ENCODE results near the gene KRABD2.

Gene KRABD2

DNA sequence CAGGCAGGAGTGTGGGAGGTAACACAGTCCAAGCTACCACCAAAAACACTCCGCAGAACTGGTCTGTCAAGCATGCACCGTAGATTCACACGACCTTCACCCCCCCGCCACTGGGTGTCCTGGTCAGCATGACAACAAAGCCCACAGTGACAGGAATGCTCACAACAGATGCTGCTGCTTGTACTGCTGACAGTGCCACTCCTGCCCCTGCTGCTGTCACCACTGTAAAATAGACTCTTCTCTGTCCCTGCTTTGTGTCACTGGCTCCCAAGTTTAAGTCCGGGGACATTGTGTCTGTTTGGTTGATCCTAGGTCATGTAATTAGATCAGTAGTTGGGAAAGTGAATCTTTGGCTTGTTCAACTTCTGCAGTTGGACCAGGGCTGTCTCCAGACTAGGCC lies 43.8 kb downstream of the KRABD2 start:
- peaks cover 4 to 5% of the 10 kb centered on the region in 2 experiments for H3K4me1 Mint-ChIP-seq

More for the DNA sequence above, 43.8 kb downstream of the KRABD2 start:
- H3K4me2 ChIP-seq (ENCODE audit: insufficient read depth, insufficient read length, low read length), result no peak overlapping the region
- H3K79me1 ChIP-seq (ENCODE audit: insufficient read depth, low read depth, low read length, poor library complexity, severe bottlenecking), result no peaks in the 10 kb centered on the region
- H3K23me2 ChIP-seq (ENCODE audit: insufficient read length, low read depth, low read length, poor library complexity, severe bottlenecking), result no peaks in the 10 kb centered on the region
- no peak overlapping the region for H4K5ac ChIP-seq (ENCODE audit: insufficient read length, low read depth, low read length)
- H3K4ac ChIP-seq (ENCODE audit: low read depth, low read length), result no peak overlapping the region
- no peak overlapping the region for H3K27ac ChIP-seq (ENCODE audit: insufficient read length, low read depth, low read length)
- H4K8ac ChIP-seq (replicated peaks; ENCODE audit: insufficient read length, low read depth, low read length), result no peak overlapping the region
- Mint-ChIP-seq H3K36me3 (ENCODE audit: insufficient read depth in 1 of 3, low read depth in 3 of 3) (no peaks in the 10 kb centered on the region; a peak in 1 of 7 replicates), H3K9me3 (no peaks in the 10 kb centered on the region), H3K27ac (no peak overlapping the region), H3K4me3 (no peak overlapping the region), H3K27me3 (ENCODE audit: low read depth) (peaks cover 9% of the 10 kb centered on the region)
- no peak overlapping the region for H2BK15ac ChIP-seq (ENCODE audit: low read depth, low read length)
- no peak overlapping the region for H2BK120ac ChIP-seq (ENCODE audit: low read depth, low read length, poor library complexity, severe bottlenecking)
- no peak overlapping the region for H3T11ph ChIP-seq (ENCODE audit: low read length)
- TF ChIP-seq, protein P1, sequence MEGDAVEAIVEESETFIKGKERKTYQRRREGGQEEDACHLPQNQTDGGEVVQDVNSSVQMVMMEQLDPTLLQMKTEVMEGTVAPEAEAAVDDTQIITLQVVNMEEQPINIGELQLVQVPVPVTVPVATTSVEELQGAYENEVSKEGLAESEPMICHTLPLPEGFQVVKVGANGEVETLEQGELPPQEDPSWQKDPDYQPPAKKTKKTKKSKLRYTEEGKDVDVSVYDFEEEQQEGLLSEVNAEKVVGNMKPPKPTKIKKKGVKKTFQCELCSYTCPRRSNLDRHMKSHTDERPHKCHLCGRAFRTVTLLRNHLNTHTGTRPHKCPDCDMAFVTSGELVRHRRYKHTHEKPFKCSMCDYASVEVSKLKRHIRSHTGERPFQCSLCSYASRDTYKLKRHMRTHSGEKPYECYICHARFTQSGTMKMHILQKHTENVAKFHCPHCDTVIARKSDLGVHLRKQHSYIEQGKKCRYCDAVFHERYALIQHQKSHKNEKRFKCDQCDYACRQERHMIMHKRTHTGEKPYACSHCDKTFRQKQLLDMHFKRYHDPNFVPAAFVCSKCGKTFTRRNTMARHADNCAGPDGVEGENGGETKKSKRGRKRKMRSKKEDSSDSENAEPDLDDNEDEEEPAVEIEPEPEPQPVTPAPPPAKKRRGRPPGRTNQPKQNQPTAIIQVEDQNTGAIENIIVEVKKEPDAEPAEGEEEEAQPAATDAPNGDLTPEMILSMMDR (conservative IDR thresholded peaks at IDR 0.05), result no peak
- no peak for DNase-seq
- H3K14ac ChIP-seq (ENCODE audit: insufficient read depth, low read length), result no peak overlapping the region
- H3K9me3 ChIP-seq (ENCODE audit: control insufficient read depth, low read depth, low read length), result no peaks in the 10 kb centered on the region
- no peaks in the 10 kb centered on the region for H3K27me3 ChIP-seq (ENCODE audit: insufficient read depth, low read length)
- H3K9ac ChIP-seq (ENCODE audit: extremely low read depth, insufficient read length, low read length), result no peak overlapping the region
- no peak overlapping the region for H2BK20ac ChIP-seq (ENCODE audit: low read depth, low read length, poor library complexity, severe bottlenecking)
- no peak overlapping the region for H4K91ac ChIP-seq (ENCODE audit: insufficient read length, low read depth, low read length)
- no peaks in the 10 kb centered on the region for H4K20me1 ChIP-seq (ENCODE audit: control insufficient read depth, insufficient read depth, insufficient read length)
- no peak overlapping the region for H2BK12ac ChIP-seq (ENCODE audit: insufficient read length, low read depth, low read length)
- H2BK5ac ChIP-seq (ENCODE audit: insufficient read length, low read length), result no peak overlapping the region
- H3K79me2 ChIP-seq (ENCODE audit: insufficient read depth, low read length), result no peaks in the 10 kb centered on the region
- H3K18ac ChIP-seq (ENCODE audit: insufficient read length, low read depth, low read length), result no peak overlapping the region
- WGBS (ENCODE audit: extremely low coverage, insufficient read length, low lambda C conversion rate), result no CpG with 5 or more reads among the region's 5 CpGs
- no peak overlapping the region for H2AK5ac ChIP-seq (ENCODE audit: insufficient read length, low read length)
- H3K23ac ChIP-seq (ENCODE audit: insufficient read length, low read depth, low read length), result no peak overlapping the region
- H3K56ac ChIP-seq (ENCODE audit: insufficient read length, low read depth, low read length), result no peak overlapping the region
- no peak overlapping the region for H2AFZ ChIP-seq (ENCODE audit: low read length)
- no peaks in the 10 kb centered on the region for H3K4me1 ChIP-seq (ENCODE audit: insufficient read depth, low read length)

Data from H9 (cell line).